Measurements from ENCODE around the gene ZDHHC3. TPM values are rescaled to one million over a fixed set of nuclear protein-coding genes. Genes with fewer than 3 reads are reported as not detected.

The ZDHHC3 gene
- total RNA-seq, 2 donors from 2014 or later, result 40.6 to 60.5 TPM

- Histone ChIP-seq H3K27ac (no peak overlapping the region), H3K27me3 (no peaks in the 10 kb centered on the region), H3K4me1 (no peaks in the 10 kb centered on the region), H3K36me3 (no peaks in the 10 kb centered on the region), H3K9me3 (no peaks in the 10 kb centered on the region), H3K4me3 (no peak overlapping the region)
- no peak for DNase-seq (ENCODE audit: low spot score)
- no peak for TF ChIP-seq CTCF (IDR thresholded peaks at IDR 0.05)
Observed at GRCh38 chr3:44899683-44900367, 76.1 kb downstream of the ZDHHC3 start.

DNA sequence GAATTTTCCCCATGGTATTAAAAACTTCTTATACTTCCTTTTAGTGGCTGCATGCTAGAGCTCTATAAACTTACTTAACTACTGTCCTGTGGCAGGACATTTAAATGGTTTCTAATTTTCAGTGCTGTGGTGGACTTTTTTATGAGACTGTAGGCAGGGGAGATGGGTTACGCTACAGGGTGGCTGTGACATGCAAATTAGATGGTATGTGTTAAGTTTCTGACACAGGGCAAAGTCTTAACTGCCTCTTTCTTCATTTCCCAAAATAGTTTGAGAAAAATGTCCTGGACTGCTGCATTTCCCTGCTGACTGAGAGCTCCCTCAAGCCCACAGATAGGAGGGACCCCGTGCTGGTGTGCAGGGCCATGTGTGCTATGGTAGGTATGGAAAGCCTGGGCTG, 79.5 kb downstream of the ZDHHC3 start:
- DNase-seq (ENCODE audit: low spot score), result no peak

GRCh38 chr3:44894485-44894884, 81.5 kb downstream of the ZDHHC3 start:
- Histone ChIP-seq H3K4me3 (no peak overlapping the region), H3K9me3 (no peaks in the 10 kb centered on the region), H3K4me1 (no peaks in the 10 kb centered on the region), H3K27me3 (no peaks in the 10 kb centered on the region), H3K36me3 (no peaks in the 10 kb centered on the region), H3K27ac (no peak overlapping the region)
- no peak for TF ChIP-seq CTCF (IDR thresholded peaks at IDR 0.05)
- DNase-seq (ENCODE audit: low spot score), result no peak

More for the DNA sequence above, 79.5 kb downstream of the ZDHHC3 start:
- H3K4me3 ChIP-seq, result no peak overlapping the region
- no peaks in the 10 kb centered on the region for H3K9me3 ChIP-seq
- no peak overlapping the region for H3K27ac ChIP-seq
- no peaks in the 10 kb centered on the region for H3K27me3 ChIP-seq
- H3K4me1 ChIP-seq, result no peaks in the 10 kb centered on the region
- no peaks in the 10 kb centered on the region for H3K36me3 ChIP-seq
- TF ChIP-seq CTCF (IDR thresholded peaks at IDR 0.05), result no peak

DNA sequence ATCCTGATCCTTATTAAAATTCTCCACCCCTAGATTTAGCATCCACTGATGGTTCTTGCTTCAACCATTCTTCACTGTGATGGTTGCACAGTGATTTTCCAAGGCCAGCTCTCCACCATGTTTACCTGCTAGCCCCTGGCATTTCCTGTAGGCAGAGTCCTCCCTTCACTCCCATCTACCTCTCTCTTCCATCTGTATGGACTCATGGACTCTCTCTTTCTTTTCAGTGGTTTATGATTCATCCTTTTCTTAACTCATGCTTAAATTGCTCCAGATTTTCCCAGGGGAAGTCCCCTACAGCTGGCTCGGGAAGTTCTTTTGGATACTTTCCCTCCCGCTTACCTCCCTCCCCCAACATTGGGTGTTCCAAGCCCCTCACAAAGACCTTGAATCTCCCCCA, 82.9 kb downstream of the ZDHHC3 start:
- Histone ChIP-seq H3K9me3 (no peaks in the 10 kb centered on the region), H3K27me3 (no peaks in the 10 kb centered on the region), H3K36me3 (no peaks in the 10 kb centered on the region), H3K4me1 (no peaks in the 10 kb centered on the region), H3K4me3 (no peak overlapping the region), H3K27ac (no peak overlapping the region)
- no peak for DNase-seq (ENCODE audit: low spot score)
- no peak for TF ChIP-seq CTCF (IDR thresholded peaks at IDR 0.05)

- TF ChIP-seq CTCF (IDR thresholded peaks at IDR 0.05), result no peak
- no peak for DNase-seq (ENCODE audit: low spot score)
- H3K4me3 ChIP-seq, result no peak overlapping the region
Observed at GRCh38 chr3:44892689-44893088, 83.3 kb downstream of the ZDHHC3 start.

DNA sequence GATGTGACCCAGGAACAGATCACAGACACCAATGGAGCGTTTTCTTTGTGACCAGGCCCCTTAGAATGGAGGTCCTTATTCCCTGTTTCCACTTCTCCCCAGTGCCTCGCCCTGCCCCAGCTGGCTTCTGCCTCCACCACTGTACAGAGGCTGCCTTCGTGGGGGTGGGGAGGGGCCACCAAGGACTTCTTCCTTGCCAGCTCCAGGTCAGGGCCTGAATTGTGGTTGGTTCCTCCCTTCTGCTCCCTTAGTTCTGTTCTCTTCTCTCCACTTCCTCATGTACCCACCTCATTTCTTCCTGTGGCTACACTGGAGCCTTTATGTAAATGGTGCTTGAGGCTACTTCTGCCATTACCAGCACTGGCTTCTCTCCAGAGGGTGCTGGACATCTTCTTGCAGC, 85.1 kb downstream of the ZDHHC3 start:
- Histone ChIP-seq H3K36me3 (no peaks in the 10 kb centered on the region), H3K4me3 (no peak overlapping the region)
- TF ChIP-seq CTCF (IDR thresholded peaks at IDR 0.05), result no peak

More at GRCh38 chr3:44892689-44893088, 83.3 kb downstream of the ZDHHC3 start:
- Histone ChIP-seq H3K36me3 (no peaks in the 10 kb centered on the region), H3K4me1 (no peaks in the 10 kb centered on the region), H3K27me3 (no peaks in the 10 kb centered on the region), H3K9me3 (no peaks in the 10 kb centered on the region), H3K27ac (no peak overlapping the region)

More for the DNA sequence above, 85.1 kb downstream of the ZDHHC3 start:
- H3K27ac ChIP-seq, result no peak overlapping the region
- H3K27me3 ChIP-seq, result no peaks in the 10 kb centered on the region
- no peaks in the 10 kb centered on the region for H3K9me3 ChIP-seq
- DNase-seq (ENCODE audit: low spot score), result no peak
- no peaks in the 10 kb centered on the region for H3K4me1 ChIP-seq

Measured in right atrium auricular region (tissue), 2 donors.